DOHH2 (cell line): ENCODE measurements around the gene RAD9A.
"Not testable (repeated sequence)": the region's sequence is repeated elsewhere in the genome, so short reads cannot be mapped to it uniquely, and the experiment has no call there.

Source experiments
- H3F3A ChIP-seq: fragments of 200-600 bp; sonication (generic), shearing (Covaris generic); 2 replicates; pipeline ENCODE4 v1.6.0; 2016; ENCODE audit warnings: antibody characterized with exemption, mild to moderate bottlenecking; ENCODE audit not compliant: control insufficient read depth, insufficient read depth
- H3K27ac ChIP-seq: fragments of 200-600 bp; sonication (generic); 2 replicates; pipeline ENCODE4 v1.5.1; 2014; ENCODE audit warnings: low read depth, mild to moderate bottlenecking, low read length, moderate library complexity
- H3K27me3 ChIP-seq: fragments of 200-600 bp; sonication (generic); 2 replicates; pipeline ENCODE4 v1.6.1; 2014; ENCODE audit warnings: mild to moderate bottlenecking, low read length, mixed read lengths; ENCODE audit not compliant: control insufficient read depth
- H3K36me3 ChIP-seq: fragments of 200-600 bp; sonication (generic); 2 replicates; pipeline ENCODE4 v1.6.1; 2014; ENCODE audit warnings: mild to moderate bottlenecking, low read length, moderate library complexity, mixed read lengths; ENCODE audit not compliant: control insufficient read depth
- H3K4me1 ChIP-seq: fragments of 200-600 bp; sonication (generic); 2 replicates; pipeline ENCODE4 v1.6.1; 2014; ENCODE audit warnings: mild to moderate bottlenecking, low read length, mixed read lengths; ENCODE audit not compliant: control insufficient read depth
- H3K4me2 ChIP-seq: fragments of 200-600 bp; sonication (generic); 2 replicates; pipeline ENCODE4 v1.6.0; 2014; ENCODE audit warnings: mild to moderate bottlenecking, low read length, moderate library complexity
- H3K4me3 ChIP-seq: fragments of 200-600 bp; sonication (generic); 2 replicates; pipeline ENCODE4 v1.5.1; 2014; ENCODE audit warnings: mild to moderate bottlenecking, low read length, mixed read lengths
- H3K79me2 ChIP-seq: fragments of 200-600 bp; sonication (generic); 2 replicates; pipeline ENCODE4 v1.6.1; 2014; ENCODE audit warnings: mild to moderate bottlenecking, low read length, mixed read lengths; ENCODE audit not compliant: control insufficient read depth
- H3K9me2 ChIP-seq: fragments of 200-600 bp; sonication (generic); replicated peaks from 2 replicates; pipeline ENCODE4 v1.6.1; 2014; ENCODE audit warnings: mild to moderate bottlenecking, low read length, mixed read lengths; ENCODE audit not compliant: control insufficient read depth
- H3K9me3 ChIP-seq: fragments of 200-600 bp; sonication (generic); 2 replicates; pipeline ENCODE4 v1.6.1; 2014; ENCODE audit warnings: antibody characterized with exemption, low read length, mixed read lengths; ENCODE audit not compliant: control insufficient read depth, insufficient read depth
- H4K20me1 ChIP-seq: fragments of 200-600 bp; sonication (generic); 2 replicates; pipeline ENCODE4 v1.6.0; 2014; ENCODE audit warnings: low read depth, mild to moderate bottlenecking, antibody characterized with exemption, low read length, moderate library complexity; ENCODE audit not compliant: control insufficient read depth, insufficient read depth
- EZH2phosphoT487 ChIP-seq: fragments of 200-600 bp; sonication (generic); IDR thresholded peaks from 2 replicates; pipeline ENCODE4 v1.6.1; 2017; ENCODE audit warnings: borderline replicate concordance, mild to moderate bottlenecking, antibody characterized with exemption, low read length, moderate library complexity, mixed read lengths
- TF ChIP-seq, protein P1 (sequence below): fragments of 200-600 bp; sonication (generic); IDR thresholded peaks from one replicate; pipeline ENCODE4 v1.5.1; 2014; ENCODE audit warnings: antibody characterized with exemption, mild to moderate bottlenecking, low read depth, low read length; ENCODE audit not compliant: poor library complexity, severe bottlenecking

The RAD9A gene

GRCh38 chr11:67400942-67401494, 9.2 kb downstream of the RAD9A start:
- Histone ChIP-seq H3K4me1 (peaks cover 70% of the 10 kb centered on the region), H3F3A (peaks cover 10% of the 10 kb centered on the region; the same call in 1 of the 2 replicates), H4K20me1 (peaks cover 7% of the 10 kb centered on the region; the same call in 1 of the 2 replicates), H3K27ac (peak overlapping the region; percentile 76), H3K27me3 (no peaks in the 10 kb centered on the region), H3K9me2 (no peaks in the 10 kb centered on the region), H3K4me2 (peak overlapping the region; percentile 82), H3K79me2 (peaks cover 86% of the 10 kb centered on the region), H3K9me3 (no peaks in the 10 kb centered on the region), H3K4me3 (peak overlapping the region; percentile 92), H3K36me3 (peaks cover 75% of the 10 kb centered on the region)
- no peak for TF ChIP-seq EZH2phosphoT487
- TF ChIP-seq, protein P1, sequence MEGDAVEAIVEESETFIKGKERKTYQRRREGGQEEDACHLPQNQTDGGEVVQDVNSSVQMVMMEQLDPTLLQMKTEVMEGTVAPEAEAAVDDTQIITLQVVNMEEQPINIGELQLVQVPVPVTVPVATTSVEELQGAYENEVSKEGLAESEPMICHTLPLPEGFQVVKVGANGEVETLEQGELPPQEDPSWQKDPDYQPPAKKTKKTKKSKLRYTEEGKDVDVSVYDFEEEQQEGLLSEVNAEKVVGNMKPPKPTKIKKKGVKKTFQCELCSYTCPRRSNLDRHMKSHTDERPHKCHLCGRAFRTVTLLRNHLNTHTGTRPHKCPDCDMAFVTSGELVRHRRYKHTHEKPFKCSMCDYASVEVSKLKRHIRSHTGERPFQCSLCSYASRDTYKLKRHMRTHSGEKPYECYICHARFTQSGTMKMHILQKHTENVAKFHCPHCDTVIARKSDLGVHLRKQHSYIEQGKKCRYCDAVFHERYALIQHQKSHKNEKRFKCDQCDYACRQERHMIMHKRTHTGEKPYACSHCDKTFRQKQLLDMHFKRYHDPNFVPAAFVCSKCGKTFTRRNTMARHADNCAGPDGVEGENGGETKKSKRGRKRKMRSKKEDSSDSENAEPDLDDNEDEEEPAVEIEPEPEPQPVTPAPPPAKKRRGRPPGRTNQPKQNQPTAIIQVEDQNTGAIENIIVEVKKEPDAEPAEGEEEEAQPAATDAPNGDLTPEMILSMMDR, result no peak

- H4K20me1 ChIP-seq, result peaks cover 7% of the 10 kb centered on the region; the same call in 1 of the 2 replicates
- H3K27me3 ChIP-seq, result no peaks in the 10 kb centered on the region
- H3K79me2 ChIP-seq, result peaks cover 86% of the 10 kb centered on the region
- H3K4me1 ChIP-seq, result peaks cover 73% of the 10 kb centered on the region
- H3F3A ChIP-seq, result peaks cover 10% of the 10 kb centered on the region; the same call in 1 of the 2 replicates
- peak within 1 kb of the TSS; percentile 82 for H3K4me2 ChIP-seq
- no peaks in the 10 kb centered on the region for H3K9me2 ChIP-seq
- TF ChIP-seq EZH2phosphoT487, result no peak
- TF ChIP-seq, protein P1, result peak; percentile 24
- H3K9me3 ChIP-seq, result no peaks in the 10 kb centered on the region
- H3K27ac ChIP-seq, result peak within 1 kb of the TSS; percentile 96
- peaks cover 75% of the 10 kb centered on the region for H3K36me3 ChIP-seq
- H3K4me3 ChIP-seq, result peak within 1 kb of the TSS; percentile 92
Measured at GRCh38 chr11:67401495-67402191, 9.9 kb downstream of the RAD9A start, which contains the start of gene PPP1CA. Gene PPP1CA (minus strand): TSS chr11:67401858. CDS start chr11:67401782, 76 bp downstream.

DNA sequence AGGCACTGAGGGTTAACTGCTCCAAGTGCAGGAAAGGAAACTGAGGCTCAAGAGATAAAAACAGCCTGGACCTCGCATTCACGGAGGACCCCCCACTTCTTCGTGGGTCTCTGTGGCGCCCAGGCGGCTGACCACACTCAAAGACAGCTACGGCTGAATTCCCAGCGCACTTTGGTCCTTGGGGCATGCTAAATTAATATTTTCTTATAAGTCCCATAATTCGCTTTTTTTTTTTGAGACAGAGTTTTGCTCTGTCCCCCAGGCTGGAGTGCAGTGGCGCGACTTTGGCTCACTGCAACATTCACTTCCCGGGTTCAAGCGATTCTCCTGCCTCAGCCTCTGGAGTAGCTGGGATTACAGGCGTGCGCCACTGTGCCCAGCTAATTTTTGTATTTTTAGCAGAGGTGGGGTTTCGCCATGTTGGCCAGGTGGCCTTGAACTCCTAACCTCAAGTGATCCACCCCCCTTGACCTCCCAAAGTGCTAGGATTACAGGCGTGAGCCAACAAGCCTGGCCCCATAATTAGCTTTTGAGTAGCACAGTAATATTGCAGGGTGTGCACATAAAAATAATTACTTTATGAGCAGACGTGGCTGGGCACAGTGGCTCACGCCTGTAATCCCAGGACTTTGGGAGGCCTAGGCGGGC, 10.5 kb downstream of the RAD9A start:
- H4K20me1 ChIP-seq, H3K27me3 ChIP-seq, H3K9me2 ChIP-seq, H3K9me3 ChIP-seq: not testable (repeated sequence)
- H3K36me3 ChIP-seq, result peaks cover 75% of the 10 kb centered on the region
- H3K27ac ChIP-seq, result peak overlapping the region; percentile 96
- peaks cover 10% of the 10 kb centered on the region; the same call in 1 of the 2 replicates for H3F3A ChIP-seq
- H3K4me2 ChIP-seq, result peak overlapping the region; percentile 80
- H3K4me3 ChIP-seq, result peak overlapping the region; percentile 64
- H3K79me2 ChIP-seq, result peaks cover 80% of the 10 kb centered on the region
- peaks cover 73% of the 10 kb centered on the region for H3K4me1 ChIP-seq

GRCh38 chr11:67403085-67403484, 11.3 kb downstream of the RAD9A start:
- peak overlapping the region; percentile 80 for H3K4me2 ChIP-seq
- not testable (repeated sequence) for H4K20me1 ChIP-seq, H3K9me3 ChIP-seq, H3K9me2 ChIP-seq, H3K27me3 ChIP-seq
- H3K27ac ChIP-seq, result peak overlapping the region; percentile 96
- H3K79me2 ChIP-seq, result peaks cover 78% of the 10 kb centered on the region
- peak overlapping the region; percentile 93 for H3K4me3 ChIP-seq
- H3F3A ChIP-seq, result peaks cover 11% of the 10 kb centered on the region; the same call in 1 of the 2 replicates
- H3K4me1 ChIP-seq, result peaks cover 73% of the 10 kb centered on the region
- peaks cover 74% of the 10 kb centered on the region for H3K36me3 ChIP-seq
